Nephron progenitor cell (in vitro differentiated cells): Measurements from ENCODE around the gene ENOX1.

Experiments
- DNase-seq: peaks from one replicate; pipeline ENCODE4 v3.0.0; 2021
- H3K27ac Mint-ChIP-seq: 2 replicates; pipeline ENCODE4 v1.8.0; 2021; ENCODE audit warnings: mild to moderate bottlenecking, moderate library complexity, mixed read lengths
- H3K27me3 Mint-ChIP-seq: 2 replicates; pipeline ENCODE4 v1.8.0; 2021; ENCODE audit warnings: mild to moderate bottlenecking, low read depth, mixed read lengths; ENCODE audit not compliant: poor library complexity
- H3K36me3 Mint-ChIP-seq: 2 replicates; pipeline ENCODE4 v1.8.0; 2021; ENCODE audit warnings: low read depth, mixed read lengths
- H3K4me1 Mint-ChIP-seq: 2 replicates; pipeline ENCODE4 v1.8.0; 2021; ENCODE audit warnings: mixed read lengths
- H3K4me3 Mint-ChIP-seq: 2 replicates; pipeline ENCODE4 v1.8.0; 2021; ENCODE audit warnings: mild to moderate bottlenecking, moderate library complexity, mixed read lengths
- H3K9me3 Mint-ChIP-seq: 2 replicates; pipeline ENCODE4 v1.8.0; 2021; ENCODE audit warnings: mild to moderate bottlenecking, moderate library complexity, mixed read lengths
- TF ChIP-seq, protein P1 (sequence below): fragments of 200-600 bp; sonication (generic); IDR thresholded peaks from 2 replicates; pipeline ENCODE4 v1.5.0; 2021; ENCODE audit warnings: antibody characterized with exemption

Gene ENOX1

DNA sequence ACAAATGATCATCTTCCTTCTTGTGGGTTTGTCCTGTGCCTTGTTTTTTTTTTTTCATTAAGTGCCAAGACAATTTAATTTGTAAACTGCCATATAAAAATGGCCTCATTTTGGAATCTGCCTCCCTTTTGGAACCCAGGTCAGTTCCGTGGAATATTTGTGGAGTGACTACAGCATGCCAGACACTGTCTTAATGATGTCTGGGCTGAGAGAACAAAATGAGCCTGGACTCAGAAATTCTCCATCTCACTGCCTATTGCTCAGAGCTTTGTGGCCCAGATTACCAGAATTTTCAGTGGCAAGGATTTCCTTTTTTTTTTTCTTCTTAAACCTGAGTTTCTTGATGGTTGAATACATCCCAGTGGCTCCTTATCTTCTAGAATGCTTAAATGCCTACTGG, 340.6 kb downstream of the ENOX1 start:
- DNase-seq = no peak
- H3K4me3 Mint-ChIP-seq = no peak overlapping the region
- H3K9me3 Mint-ChIP-seq = no peaks in the 10 kb centered on the region
- TF ChIP-seq, protein P1, sequence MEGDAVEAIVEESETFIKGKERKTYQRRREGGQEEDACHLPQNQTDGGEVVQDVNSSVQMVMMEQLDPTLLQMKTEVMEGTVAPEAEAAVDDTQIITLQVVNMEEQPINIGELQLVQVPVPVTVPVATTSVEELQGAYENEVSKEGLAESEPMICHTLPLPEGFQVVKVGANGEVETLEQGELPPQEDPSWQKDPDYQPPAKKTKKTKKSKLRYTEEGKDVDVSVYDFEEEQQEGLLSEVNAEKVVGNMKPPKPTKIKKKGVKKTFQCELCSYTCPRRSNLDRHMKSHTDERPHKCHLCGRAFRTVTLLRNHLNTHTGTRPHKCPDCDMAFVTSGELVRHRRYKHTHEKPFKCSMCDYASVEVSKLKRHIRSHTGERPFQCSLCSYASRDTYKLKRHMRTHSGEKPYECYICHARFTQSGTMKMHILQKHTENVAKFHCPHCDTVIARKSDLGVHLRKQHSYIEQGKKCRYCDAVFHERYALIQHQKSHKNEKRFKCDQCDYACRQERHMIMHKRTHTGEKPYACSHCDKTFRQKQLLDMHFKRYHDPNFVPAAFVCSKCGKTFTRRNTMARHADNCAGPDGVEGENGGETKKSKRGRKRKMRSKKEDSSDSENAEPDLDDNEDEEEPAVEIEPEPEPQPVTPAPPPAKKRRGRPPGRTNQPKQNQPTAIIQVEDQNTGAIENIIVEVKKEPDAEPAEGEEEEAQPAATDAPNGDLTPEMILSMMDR = no peak
- peaks cover 4% of the 10 kb centered on the region for H3K27me3 Mint-ChIP-seq
- no peak overlapping the region for H3K27ac Mint-ChIP-seq
- H3K4me1 Mint-ChIP-seq = peaks cover 27% of the 10 kb centered on the region
- no peaks in the 10 kb centered on the region for H3K36me3 Mint-ChIP-seq

DNA sequence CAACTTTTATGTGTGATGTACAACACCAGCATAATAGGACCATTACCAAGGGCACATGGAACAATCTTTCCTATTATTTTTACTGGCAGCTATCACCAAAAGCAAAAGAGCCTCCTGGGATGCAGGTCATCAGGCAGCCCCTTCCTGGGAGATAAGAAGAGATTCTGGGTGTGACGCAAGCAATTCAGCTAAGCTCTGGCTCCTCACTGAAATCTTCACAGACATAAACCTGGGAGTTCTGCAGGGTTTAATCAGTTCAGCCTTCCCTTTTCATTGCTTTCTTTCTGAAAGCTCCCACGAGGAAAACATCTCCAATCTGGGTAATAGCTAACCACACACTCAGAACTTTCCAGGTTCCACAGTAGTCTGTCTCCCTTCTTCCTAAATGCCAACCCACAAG, 341.1 kb downstream of the ENOX1 start:
- no peaks in the 10 kb centered on the region for H3K36me3 Mint-ChIP-seq
- DNase-seq = no peak
- no peak overlapping the region for H3K27ac Mint-ChIP-seq
- H3K27me3 Mint-ChIP-seq = peaks cover 2% of the 10 kb centered on the region
- H3K4me3 Mint-ChIP-seq = no peak overlapping the region
- no peaks in the 10 kb centered on the region for H3K9me3 Mint-ChIP-seq
- TF ChIP-seq, protein P1 = no peak
- peaks cover 27% of the 10 kb centered on the region for H3K4me1 Mint-ChIP-seq

DNA sequence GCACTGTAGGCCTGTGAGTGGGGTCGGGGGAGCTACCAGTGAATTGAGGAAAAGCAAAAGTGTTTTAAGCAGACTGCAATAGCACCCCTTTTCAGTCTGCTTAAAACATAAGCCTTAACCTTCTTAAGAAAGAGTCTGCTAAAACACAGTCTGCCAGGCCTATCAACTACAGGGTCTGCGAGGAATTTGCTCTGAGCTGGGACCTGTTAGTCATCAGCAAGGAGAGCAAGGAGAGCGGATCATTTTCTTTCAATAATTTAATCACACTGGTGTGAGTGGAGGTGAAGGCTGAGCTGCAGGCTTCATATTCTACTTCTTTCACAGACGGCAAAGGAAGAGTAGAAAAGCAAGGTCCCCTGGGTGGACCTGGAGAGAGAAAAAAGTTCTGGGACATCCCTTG, 342.7 kb downstream of the ENOX1 start:
- Mint-ChIP-seq H3K4me1 (peaks cover 27% of the 10 kb centered on the region), H3K27ac (peak overlapping the region; percentile 13)

GRCh38 chr13:43441899-43442499, 344.8 kb downstream of the ENOX1 start:
- Mint-ChIP-seq H3K9me3 (no peaks in the 10 kb centered on the region), H3K36me3 (no peaks in the 10 kb centered on the region), H3K4me3 (no peak overlapping the region), H3K4me1 (peaks cover 22% of the 10 kb centered on the region), H3K27ac (no peak overlapping the region), H3K27me3 (peaks cover 2% of the 10 kb centered on the region)
- TF ChIP-seq, protein P1 = no peak
- no peak for DNase-seq

More for the DNA sequence above, 342.7 kb downstream of the ENOX1 start:
- no peak overlapping the region for H3K4me3 Mint-ChIP-seq
- H3K27me3 Mint-ChIP-seq = peaks cover 2% of the 10 kb centered on the region
- TF ChIP-seq, protein P1 = no peak
- DNase-seq = no peak
- no peaks in the 10 kb centered on the region for H3K36me3 Mint-ChIP-seq
- no peaks in the 10 kb centered on the region for H3K9me3 Mint-ChIP-seq

DNA sequence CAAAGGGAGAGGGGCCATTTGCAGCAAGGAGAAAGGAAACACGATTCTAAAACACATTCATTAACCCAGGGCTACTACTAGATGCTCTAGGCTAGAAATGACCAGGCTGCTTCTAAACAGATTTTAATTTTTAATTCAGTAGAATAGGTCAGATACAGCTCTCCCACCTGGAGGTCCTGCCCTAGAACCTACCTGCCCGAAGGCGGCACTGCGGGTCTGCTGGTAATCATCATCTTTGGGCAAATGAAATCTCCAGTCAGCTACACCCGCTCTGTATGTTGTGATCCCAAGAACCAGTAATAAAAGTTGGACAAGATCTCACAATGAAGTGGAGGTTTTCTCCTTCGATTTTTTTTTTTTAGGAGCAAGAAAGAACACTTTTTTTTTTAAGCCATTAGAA, 345.3 kb downstream of the ENOX1 start:
- H3K4me3 Mint-ChIP-seq = no peak overlapping the region
- H3K9me3 Mint-ChIP-seq = no peaks in the 10 kb centered on the region
- TF ChIP-seq, protein P1 = no peak
- H3K4me1 Mint-ChIP-seq = peaks cover 22% of the 10 kb centered on the region
- peaks cover 2% of the 10 kb centered on the region for H3K27me3 Mint-ChIP-seq
- no peaks in the 10 kb centered on the region for H3K36me3 Mint-ChIP-seq
- H3K27ac Mint-ChIP-seq = no peak overlapping the region
- no peak for DNase-seq

DNA sequence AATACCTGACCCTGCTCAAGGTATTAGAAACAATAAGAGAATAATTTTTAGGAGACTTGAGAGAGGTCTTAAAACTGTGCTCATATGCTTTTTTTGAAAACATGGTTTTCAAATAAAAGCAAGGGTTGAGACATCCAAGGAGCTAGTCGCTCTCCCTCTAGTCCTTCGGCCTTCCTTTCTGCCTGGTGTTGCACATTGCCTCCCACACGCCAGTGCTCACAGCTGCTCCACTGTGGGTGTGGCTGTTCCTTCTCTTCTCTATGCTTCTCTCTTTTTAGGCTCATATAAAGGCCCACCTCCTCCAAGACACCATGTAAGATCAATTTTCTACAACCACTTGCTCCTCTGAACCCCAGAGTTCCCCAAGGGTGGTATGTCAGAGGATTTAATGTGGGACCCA, 352.6 kb downstream of the ENOX1 start:
- Mint-ChIP-seq H3K9me3 (no peaks in the 10 kb centered on the region), H3K4me3 (no peak overlapping the region), H3K4me1 (peaks cover 14% of the 10 kb centered on the region), H3K36me3 (no peaks in the 10 kb centered on the region), H3K27me3 (peaks cover 7% of the 10 kb centered on the region), H3K27ac (no peak overlapping the region)
- TF ChIP-seq, protein P1 = no peak
- no peak for DNase-seq
